Measurements from ENCODE around the gene CTRL. TPM values are rescaled to one million over a fixed set of nuclear protein-coding genes. Genes with fewer than 3 reads are reported as not detected.

The CTRL gene
- total and polyA plus RNA-seq, 12 donors, result 0.09 to 4.6 (median 1.2) TPM; not detected in 1

DNA sequence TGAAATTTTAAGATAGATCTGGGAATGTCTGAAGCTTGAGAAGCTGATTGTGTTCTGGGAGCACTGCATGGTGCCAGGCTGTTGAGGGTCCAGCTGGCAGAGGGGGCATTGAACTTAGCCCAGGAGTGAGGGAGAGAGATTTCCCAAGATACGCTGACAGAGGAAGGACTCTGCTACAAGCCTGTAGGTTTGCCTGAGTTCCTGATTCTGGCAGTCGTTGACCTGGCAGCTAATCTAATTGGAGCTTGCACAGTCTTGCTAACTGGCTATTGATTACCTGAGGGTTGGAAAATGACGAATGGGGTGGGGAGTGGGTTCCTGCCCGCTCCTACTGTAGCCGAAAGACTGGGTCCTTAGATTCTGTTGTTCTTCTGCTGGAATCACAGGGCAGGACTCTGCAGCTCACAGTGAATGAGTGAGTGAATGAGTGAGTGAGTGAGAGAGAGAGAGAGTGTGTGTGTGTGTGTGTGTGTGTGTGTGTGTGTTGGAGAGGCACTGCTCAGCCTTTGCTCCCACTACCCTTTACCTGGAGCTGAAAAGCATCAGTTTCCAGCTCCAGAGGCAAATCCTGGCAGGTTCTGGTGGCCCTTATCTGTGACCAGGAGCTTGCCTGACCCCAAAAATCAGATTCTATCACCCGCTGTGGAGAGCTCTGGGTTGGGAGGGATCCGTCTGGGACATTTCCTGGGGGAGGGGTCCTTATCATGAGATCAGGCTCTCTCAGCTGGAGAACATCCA is 16.7 kb downstream of the CTRL start:
- Histone ChIP-seq H3K27ac (no peak overlapping the region), H3K27me3 (no peaks in the 10 kb centered on the region), H3K36me3 (replicated peaks in 1 of 2) (peaks cover 0 to 17% of the 10 kb centered on the region in 2 donors), H3K4me1 (replicated peaks in 1 of 2) (peaks cover 9 to 15% of the 10 kb centered on the region in 2 donors), H3K4me3 (no peak overlapping the region), H3K9me3 (replicated peaks in 1 of 3) (no peaks in the 10 kb centered on the region)
- TF ChIP-seq POLR2A (IDR thresholded peaks at IDR 0.05), result no peak
- intact Hi-C loops (cut with DNase I), result no loop called here
- WGBS, 4 donors, result 76 to 85% (median 79%) methylated on average over 7 of the region's 7 CpGs
- no peak for DNase-seq

DNA sequence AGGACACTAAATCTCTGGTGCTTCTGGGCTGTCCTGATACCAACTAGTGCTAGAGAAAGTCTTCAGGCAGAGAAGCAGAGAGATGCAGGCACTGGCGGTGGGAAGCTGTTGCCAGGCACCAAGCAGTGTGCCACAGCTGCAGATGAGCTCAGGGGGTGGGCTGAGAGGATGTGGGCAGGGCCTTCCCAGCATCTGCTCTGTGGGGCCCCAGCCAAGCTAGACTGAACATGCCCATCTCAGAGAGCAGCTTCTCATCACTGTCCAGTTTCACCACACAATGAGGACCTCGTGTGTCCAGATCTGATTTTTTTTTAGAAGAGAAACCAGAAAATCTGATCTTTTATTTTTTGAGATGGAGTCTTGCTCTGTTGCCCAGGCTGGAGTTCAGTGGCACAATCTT is 21.5 kb downstream of the CTRL start:
- Histone ChIP-seq H3K4me1 (replicated peaks in 1 of 2) (no peaks in the 10 kb centered on the region), H3K27ac (no peak overlapping the region), H3K4me3 (no peak overlapping the region), H3K36me3 (replicated peaks in 1 of 2) (peaks cover 0 to 37% of the 10 kb centered on the region in 2 donors), H3K9me3 (replicated peaks in 1 of 3) (no peaks in the 10 kb centered on the region), H3K27me3 (no peaks in the 10 kb centered on the region)
- WGBS, 4 donors, result 62 to 76% (median 72%) methylated on average over 2 of the region's 2 CpGs
- TF ChIP-seq POLR2A (IDR thresholded peaks at IDR 0.05), result no peak
- TF ChIP-seq, protein P1, sequence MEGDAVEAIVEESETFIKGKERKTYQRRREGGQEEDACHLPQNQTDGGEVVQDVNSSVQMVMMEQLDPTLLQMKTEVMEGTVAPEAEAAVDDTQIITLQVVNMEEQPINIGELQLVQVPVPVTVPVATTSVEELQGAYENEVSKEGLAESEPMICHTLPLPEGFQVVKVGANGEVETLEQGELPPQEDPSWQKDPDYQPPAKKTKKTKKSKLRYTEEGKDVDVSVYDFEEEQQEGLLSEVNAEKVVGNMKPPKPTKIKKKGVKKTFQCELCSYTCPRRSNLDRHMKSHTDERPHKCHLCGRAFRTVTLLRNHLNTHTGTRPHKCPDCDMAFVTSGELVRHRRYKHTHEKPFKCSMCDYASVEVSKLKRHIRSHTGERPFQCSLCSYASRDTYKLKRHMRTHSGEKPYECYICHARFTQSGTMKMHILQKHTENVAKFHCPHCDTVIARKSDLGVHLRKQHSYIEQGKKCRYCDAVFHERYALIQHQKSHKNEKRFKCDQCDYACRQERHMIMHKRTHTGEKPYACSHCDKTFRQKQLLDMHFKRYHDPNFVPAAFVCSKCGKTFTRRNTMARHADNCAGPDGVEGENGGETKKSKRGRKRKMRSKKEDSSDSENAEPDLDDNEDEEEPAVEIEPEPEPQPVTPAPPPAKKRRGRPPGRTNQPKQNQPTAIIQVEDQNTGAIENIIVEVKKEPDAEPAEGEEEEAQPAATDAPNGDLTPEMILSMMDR (IDR thresholded peaks at IDR 0.05), result no peak
- intact Hi-C loops (cut with DNase I), result no loop called here
- DNase-seq, result no peak

- TF ChIP-seq, protein P1 (IDR thresholded peaks at IDR 0.05), result no peak
- no peak for TF ChIP-seq POLR2A (IDR thresholded peaks at IDR 0.05)
- Histone ChIP-seq H3K9me3 (replicated peaks in 1 of 3) (no peaks in the 10 kb centered on the region), H3K36me3 (replicated peaks in 1 of 2) (peaks cover 0 to 37% of the 10 kb centered on the region in 2 donors), H3K4me1 (replicated peaks in 1 of 2) (no peaks in the 10 kb centered on the region), H3K27me3 (no peaks in the 10 kb centered on the region), H3K27ac (no peak overlapping the region), H3K4me3 (no peak overlapping the region)
- WGBS, 4 donors, result 95 to 97% (median 97%) methylated on average over 20 to 36 of the region's 36 CpGs
- intact Hi-C loops (cut with DNase I), result no loop called here
- no peak for DNase-seq
These were observed 22.5 kb downstream of the CTRL start for GRCh38 chr16:67909056-67909742.

DNA sequence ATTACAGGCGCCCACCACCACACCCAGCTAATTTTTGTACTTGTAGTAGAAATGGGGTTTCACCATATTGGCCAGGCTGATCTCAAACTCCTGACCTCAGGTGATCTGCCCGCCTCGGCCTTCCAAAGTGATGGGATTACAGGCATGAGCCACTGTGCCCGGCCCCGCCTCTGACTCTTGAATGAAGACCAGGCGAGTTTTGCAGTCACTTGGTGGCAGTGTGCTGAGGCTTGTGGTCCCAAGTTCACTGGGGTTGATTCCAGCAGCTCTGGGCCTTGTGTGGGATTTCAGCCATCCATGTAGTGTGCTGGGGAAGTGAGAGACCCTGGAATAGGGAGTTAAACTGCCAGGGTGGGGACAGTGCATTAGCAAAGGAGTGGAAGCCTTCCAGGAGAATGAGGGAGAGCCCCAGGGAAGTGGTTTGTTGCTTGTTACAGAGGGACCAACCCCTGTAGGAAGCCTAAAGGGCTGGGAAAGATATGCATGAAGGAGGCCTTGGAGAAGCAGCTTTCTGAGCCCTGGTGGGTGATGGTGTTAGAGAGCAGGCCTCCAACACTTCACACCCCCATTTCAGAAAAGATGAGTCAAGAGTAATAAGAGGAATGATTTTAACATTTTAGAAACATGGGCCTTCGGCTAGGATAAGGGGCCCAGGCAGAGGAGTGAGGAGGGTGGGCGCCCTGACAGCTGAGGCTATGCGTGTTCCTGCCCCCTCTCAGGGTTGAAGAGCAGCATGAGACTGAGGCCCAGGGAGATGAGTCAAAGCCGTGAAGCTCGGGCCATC is 24.1 kb downstream of the CTRL start:
- peaks cover 0 to 43% of the 10 kb centered on the region in 2 donors for H3K36me3 ChIP-seq (replicated peaks in 1 of 2)
- H3K4me3 ChIP-seq, result no peak overlapping the region
- DNase-seq, result no peak
- TF ChIP-seq, protein P1 (IDR thresholded peaks at IDR 0.05), result no peak
- no peak for TF ChIP-seq POLR2A (IDR thresholded peaks at IDR 0.05)
- no peak overlapping the region for H3K27ac ChIP-seq
- H3K4me1 ChIP-seq (replicated peaks in 1 of 2), result no peaks in the 10 kb centered on the region
- H3K9me3 ChIP-seq (replicated peaks in 1 of 3), result no peaks in the 10 kb centered on the region
- intact Hi-C loops (cut with DNase I), result no loop called here
- no peaks in the 10 kb centered on the region for H3K27me3 ChIP-seq
- WGBS, 4 donors, result 86 to 96% (median 90%) methylated on average over 8 to 11 of the region's 11 CpGs

Data from adrenal gland (tissue), 12 donors.